GM21360 (cell line): ENCODE measurements around the gene C1orf167.

ENCODE experiments used
- ATAC-seq: cut with Tn5 transposase; IDR thresholded peaks from one replicate; pipeline ENCODE4 v1.9.1; 2021; ENCODE audit warnings: mild to moderate bottlenecking, moderate library complexity; ENCODE audit not compliant: unreplicated experiment

Gene C1orf167

GRCh38 chr1:11764115-11764514, 2.1 kb downstream of the C1orf167 start:
- no peak for ATAC-seq

GRCh38 chr1:11764519-11764918, 2.5 kb downstream of the C1orf167 start:
- no peak for ATAC-seq

GRCh38 chr1:11765661-11766428, 3.9 kb downstream of the C1orf167 start:
- ATAC-seq = no peak

- no peak for ATAC-seq
Observed at GRCh38 chr1:11766429-11766776, 4.4 kb downstream of the C1orf167 start.

DNA sequence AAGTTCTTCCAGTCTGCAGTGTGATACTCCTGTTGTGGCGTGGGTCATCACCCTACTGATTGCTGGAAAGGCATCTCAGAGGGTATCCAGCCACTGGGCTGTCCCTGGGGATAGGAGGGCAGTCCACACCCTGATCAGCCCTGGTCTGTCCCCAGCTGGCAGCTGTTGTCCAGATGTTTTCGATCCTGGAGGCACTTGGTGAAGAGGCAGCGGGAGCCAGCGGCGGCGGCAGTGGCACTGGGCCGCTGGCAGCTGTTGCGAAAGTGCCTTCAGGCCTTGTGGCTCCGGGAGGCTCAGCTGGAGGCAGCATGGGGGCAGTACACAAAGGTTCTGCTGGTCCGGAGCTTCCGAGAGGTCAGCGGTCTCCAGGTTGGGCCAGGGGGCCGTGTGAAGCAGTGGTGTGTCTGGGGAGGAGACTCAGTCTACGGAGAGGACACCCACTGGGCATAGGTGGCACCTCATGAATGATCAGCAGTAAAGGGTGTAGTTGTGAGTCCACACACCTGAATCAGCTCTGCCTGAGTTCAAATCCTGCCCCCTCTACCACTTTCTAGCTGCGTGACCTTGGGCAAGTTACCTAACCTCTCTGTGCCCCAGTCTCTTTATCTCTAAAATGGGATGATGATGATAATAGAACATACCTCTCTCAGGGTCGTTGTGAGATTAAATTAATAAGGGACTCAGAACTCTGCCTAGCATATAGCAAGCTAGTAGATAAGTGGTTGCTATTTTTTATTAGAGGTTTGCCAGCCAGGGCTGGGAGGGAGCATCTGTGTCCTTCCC, 6.1 kb downstream of the C1orf167 start:
- no peak for ATAC-seq

DNA sequence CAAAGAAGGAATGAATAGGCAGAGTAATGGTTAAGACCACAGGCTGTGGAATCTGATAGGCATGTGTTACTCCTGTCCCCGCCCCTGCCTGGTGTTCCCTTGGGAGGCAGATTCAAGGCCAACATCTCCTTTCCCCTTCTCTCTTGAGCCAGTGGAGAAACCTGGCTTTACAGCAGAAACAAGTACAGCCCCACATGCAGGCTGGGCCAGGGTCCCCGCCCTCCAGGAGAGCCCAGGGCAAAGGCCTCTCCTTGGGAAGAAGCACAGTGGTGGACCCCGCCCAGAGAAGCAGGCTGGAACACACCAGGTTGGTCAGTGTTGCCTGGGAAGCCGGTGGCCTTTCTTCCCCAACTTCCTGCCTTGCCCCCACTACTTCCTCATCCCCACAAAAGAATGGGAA, 6.8 kb downstream of the C1orf167 start:
- ATAC-seq = no peak

GRCh38 chr1:11769274-11769673, 7.3 kb downstream of the C1orf167 start:
- ATAC-seq = no peak

- no peak for ATAC-seq
Observed at GRCh38 chr1:11770011-11770410, 8.0 kb downstream of the C1orf167 start.

DNA sequence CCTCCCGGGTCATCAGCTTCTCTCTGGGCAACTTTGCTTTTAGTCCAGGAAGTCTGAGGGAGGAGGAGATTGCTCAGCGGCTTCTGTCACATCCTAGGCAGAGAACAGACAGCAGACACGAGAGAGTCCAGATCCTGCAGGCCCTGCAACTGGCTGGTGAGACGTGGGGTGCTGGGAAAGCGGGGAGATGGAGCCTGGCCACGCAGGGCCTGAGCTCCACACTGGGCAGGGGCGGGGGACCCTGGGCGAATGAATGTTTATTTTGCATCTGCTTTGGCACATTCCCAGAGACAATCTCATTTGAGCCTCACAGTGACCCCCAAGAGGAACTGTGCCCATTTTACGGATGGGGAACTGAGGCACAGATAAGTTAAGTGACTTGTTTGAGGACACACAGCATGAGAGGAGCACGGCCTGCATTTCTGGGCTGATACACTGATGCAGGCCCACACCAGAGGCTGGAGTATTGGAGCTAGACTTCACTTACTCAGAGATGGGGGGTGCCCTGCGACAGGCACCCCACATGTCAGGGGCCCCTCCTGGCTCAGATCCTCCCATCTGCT, 9.6 kb downstream of the C1orf167 start:
- ATAC-seq = no peak

DNA sequence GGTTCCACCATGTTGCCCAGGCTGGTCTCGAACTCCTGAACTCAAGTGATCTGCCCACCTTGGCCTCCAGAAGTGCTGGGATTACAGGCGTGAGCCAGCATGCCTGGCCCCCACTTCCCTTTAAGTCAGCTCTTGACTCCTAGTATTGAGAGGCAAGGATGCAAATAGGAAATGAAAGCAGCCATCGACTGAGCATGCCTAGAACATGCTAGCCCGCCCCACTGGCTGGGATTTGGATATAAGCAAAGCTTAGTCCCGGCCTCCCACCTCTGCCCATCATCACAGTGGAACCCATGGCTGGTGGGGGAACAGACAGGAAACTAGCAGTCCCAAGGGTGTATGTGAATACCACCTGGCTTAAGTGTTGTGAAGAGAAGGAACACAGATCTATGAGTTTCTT, 10.5 kb downstream of the C1orf167 start:
- ATAC-seq = no peak

DNA sequence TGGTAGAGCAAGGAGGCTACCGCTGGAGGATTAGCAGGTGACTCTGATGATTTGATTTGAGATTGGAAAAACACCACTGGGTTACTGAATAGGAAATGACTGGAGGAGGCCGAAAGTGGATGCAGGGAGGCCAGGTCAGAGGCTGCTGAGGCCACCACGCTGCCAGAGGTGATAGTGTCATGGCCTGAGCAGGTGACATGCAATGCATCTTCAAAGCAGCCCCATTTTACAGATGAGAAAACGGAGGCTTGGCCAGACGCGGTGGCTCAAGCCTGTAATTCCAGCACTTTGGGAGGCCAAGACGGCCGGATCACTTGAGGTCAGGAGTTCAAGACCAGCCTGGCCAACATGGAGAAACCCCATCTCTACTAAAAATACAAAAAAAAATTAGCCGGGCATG, 12.8 kb downstream of the C1orf167 start:
- ATAC-seq = no peak

DNA sequence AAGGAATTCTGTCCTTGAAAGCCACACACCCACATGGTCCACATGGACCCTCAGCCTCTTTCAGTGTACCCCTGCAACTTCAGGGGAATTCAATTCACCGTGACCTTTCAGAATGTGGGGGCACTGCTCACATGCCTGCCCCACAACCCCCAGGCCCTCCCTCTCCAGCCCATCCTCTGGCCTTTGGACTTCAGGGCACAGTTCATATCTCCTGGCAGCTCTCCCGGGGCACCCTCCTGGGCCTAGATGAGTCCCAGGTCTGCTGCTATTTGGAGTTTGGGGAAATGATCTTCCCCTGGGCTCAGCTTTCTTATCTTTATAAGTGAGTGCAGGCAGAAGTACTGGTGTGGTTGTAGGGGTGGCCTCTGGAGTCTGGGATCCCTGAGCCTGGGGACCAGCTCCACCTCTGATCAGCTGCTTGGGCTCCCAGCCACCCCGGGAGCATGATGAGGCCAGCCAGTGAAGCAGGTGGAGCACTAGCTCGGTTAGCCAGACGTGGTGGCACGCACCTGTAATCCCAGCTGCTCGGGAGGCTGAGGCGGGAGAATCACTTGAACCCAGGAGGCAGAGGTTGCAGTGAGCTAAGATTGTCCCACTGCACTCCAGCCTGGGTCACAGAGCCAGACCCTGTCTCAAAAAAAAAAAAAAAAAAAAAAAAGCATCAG, 15.8 kb downstream of the C1orf167 start:
- no peak for ATAC-seq

DNA sequence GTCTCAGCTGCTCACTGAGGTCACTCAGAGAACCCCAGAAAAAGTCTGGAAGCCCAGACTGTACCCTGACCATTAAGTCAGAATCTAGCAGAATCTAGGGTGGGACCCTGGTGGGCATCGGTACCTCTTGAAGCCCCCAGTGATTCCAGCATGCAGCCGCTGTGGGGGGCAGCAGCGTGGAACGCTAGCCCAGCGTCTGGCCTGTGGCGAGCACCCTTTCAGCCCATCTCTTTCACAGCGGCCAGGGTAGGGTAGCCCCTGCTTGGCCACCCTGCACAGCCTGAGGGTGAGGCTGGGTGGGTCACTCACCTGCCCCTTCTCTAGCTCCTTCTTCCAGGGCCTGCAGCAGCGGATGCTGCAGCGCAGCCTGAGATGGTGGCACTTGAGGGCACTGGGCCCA, 16.3 kb downstream of the C1orf167 start:
- no peak for ATAC-seq

- ATAC-seq = no peak
Observed at GRCh38 chr1:11778844-11779623, 17.0 kb downstream of the C1orf167 start.

- ATAC-seq = no peak
Observed at GRCh38 chr1:11779715-11780379, 17.9 kb downstream of the C1orf167 start.

DNA sequence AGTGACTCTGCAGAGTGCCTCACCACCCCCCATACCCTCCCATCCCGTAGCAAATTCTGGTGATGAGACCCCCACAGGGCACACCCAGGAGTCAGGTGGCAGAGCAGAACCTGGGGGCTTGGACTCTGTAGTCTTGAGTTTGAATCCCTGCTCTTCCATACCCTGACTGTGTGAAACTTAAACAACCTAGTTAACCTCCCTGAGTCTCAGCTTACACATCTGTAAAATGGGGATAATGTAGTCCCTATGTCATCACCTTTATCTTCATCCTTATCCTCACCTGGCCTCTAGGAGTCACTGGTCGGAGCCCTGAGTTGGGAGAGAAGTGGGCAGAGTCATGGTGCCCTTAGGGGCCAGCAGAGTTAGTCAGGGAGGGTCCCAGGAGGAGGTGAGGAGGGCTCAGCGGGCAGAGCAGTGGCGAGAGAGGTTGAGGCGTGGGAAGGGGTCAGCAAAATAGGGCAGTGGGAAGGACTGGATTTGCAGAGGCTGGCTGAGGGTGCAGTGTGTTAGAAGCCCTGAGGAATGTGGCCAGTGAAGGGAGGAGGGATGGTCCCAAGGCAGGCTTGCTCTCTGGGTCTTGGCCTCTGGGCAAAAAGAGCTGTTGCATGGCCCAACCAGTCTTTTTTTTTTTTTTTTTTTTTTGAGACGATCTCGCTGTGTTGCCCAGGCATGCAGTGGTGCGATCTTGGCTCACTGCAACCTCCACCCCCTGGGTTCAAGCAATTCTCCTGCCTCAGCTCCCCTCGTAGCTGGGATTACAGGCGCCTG, 18.6 kb downstream of the C1orf167 start:
- no peak for ATAC-seq

GRCh38 chr1:11781297-11781696, 19.3 kb downstream of the C1orf167 start:
- no peak for ATAC-seq

- ATAC-seq = no peak
Observed at GRCh38 chr1:11782127-11782708, 20.2 kb downstream of the C1orf167 start.

GRCh38 chr1:11783556-11783955, 21.6 kb downstream of the C1orf167 start:
- no peak for ATAC-seq
